HG03565 (cell line): ENCODE data around the gene TMEM271.

Experiments
- ATAC-seq: cut with Tn5 transposase; IDR thresholded peaks from one replicate; pipeline ENCODE4 v1.9.1; 2021; ENCODE audit warnings: mild to moderate bottlenecking, moderate library complexity; ENCODE audit not compliant: unreplicated experiment

TMEM271 gene, protein sequence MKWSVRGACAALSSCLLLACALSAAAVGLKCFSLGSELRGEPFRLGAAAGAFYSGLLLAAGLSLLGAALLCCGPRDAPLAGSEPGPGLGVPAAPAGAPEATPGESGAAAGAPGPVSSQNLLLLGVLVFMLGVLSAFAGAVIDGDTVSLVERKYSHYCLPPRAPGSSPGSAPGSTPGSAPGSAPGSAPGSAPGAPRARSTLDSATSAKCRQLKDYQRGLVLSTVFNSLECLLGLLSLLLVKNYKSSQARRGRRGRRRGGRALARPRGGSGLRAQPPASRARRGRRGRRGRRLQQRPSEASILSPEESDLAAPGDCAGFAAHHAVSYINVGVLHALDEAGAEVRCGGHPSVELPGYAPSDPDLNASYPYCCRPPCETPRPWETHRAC

GRCh38 chr4:576245-576821, at the start of gene TMEM271:
Gene TMEM271 (minus strand): TSS chr4:576295. CDS start chr4:576062, 233 bp downstream.
- ATAC-seq, result no peak

DNA sequence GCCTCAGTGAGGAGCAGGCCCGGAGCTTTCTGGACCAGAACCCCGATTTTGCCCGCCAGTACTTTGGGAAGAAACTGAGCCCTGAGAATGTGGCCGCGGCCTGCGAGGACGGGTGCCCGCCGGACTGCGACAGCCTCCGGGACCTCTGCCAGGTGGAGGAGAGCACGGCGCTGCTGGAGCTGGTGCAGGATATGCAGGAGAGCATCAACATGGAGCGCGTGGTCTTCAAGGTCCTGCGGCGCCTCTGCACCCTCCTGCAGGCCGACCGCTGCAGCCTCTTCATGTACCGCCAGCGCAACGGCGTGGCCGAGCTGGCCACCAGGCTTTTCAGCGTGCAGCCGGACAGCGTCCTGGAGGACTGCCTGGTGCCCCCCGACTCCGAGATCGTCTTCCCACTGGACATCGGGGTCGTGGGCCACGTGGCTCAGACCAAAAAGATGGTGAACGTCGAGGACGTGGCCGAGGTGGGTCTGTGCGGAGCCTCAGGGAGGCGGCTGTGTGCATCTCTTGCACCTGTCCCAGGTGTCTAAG, 49.6 kb upstream of the TMEM271 start:
- no peak for ATAC-seq

GRCh38 chr4:624705-625590, 48.9 kb upstream of the TMEM271 start, which contains the start of gene PDE6B:
Gene PDE6B (plus strand): TSS chr4:625573. CDS start chr4:625627, 54 bp downstream.
- no peak for ATAC-seq

DNA sequence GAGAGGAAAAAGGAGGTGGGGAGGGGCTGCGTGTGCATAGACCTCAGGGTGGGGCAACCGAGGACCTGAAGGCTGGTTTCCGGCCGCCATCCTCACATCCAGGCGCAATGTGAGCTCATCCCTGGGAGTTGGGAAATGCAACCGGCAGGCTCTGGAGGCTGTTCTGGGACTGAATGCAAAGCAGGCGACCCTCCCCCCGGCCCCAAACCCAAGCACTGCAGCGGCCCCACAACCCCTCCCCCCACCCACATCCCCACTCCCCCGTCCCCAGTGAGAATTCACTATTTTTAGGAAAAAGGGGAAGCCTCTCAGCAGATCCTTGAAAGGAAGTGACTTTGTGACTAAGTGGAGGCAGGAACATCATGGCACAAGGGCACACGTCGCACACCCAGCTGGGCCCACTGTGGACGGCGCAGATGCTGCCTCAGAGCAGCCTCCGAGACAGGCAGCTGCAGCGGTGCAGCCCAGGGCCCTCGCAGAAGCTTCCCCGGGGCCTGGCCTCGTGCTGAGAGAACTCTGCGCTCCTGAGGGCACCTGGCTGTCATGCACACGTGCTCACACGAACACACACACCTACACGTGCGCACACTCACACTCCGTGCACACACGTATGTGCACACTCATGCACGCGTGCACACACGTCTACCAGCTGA, 47.9 kb upstream of the TMEM271 start:
- ATAC-seq, result no peak

GRCh38 chr4:622996-623913, 47.2 kb upstream of the TMEM271 start:
- ATAC-seq, result no peak

GRCh38 chr4:622071-622995, 46.2 kb upstream of the TMEM271 start:
- ATAC-seq, result no peak

GRCh38 chr4:621296-622070, 45.4 kb upstream of the TMEM271 start:
- no peak for ATAC-seq

- no peak for ATAC-seq
Observed at GRCh38 chr4:620851-621261, 44.8 kb upstream of the TMEM271 start.

GRCh38 chr4:620201-620600, 44.1 kb upstream of the TMEM271 start:
- ATAC-seq, result no peak

DNA sequence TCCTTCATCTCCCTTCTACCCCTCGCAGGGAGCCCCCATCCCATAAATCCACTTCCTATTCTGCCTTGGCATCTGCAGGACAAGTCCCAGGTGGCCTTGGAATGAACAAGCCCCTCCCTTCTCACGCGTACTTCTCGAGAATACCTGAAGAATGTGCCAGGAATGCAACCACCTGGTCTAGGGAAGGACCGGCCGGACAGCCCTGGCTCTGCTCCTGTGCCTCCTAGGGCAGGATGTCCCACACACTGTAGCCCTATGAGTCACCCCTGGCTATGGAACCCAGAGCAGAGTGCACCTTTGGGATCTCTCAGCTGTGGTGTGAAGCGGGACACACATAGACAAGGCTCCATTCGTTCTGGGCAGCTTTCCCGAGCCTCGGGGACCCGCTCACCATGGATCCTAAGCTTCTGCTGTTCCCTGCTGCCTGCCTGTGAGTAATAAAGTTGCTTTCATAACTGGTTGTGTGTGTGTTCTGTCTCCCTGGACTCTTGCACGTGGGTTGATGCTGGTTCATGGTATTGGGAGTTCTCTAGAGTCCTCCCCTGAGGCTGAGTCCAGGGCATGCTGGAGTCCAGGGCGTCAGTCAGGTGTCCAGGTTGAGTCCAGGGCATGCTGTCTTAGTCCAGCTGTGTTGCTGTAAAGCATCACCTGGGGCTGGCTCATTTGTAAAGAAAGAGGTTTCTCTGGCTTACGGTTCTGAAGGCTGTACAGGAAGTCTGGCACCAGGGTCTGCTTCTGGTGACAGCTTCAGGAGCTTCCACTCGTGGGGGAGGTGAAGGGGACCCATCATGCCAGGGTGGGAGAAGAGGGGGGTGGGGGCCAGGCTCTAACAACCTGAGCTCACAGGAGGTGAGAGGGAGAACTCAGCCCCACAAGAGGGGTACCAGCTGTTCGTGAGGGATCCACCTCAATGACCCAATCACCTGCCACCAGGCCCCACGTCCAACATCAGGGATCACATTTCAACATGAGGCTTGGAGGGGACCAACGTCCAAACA, 41.8 kb upstream of the TMEM271 start:
- ATAC-seq, result no peak

GRCh38 chr4:616911-617643, 41.0 kb upstream of the TMEM271 start:
- ATAC-seq, result no peak

DNA sequence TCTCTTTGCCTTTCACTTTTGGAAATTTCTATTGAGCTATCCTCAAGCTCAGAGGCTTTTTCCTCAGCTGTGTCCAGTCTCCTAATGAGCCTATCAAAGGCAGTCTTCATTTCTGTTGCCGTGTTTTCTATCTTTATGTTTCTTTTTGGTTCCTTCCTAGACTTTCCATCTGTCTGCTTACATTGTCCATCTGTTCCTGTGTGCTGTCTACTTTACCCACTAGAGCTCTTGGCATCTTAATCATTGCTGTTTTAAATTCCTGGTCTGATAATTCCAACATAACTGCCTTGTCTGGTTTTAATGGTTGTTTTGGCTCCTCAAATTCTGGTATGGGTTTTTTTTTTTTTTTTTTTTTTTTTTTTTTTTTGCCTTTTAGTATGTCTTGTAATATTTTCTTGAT, 40.0 kb upstream of the TMEM271 start:
- no peak for ATAC-seq

DNA sequence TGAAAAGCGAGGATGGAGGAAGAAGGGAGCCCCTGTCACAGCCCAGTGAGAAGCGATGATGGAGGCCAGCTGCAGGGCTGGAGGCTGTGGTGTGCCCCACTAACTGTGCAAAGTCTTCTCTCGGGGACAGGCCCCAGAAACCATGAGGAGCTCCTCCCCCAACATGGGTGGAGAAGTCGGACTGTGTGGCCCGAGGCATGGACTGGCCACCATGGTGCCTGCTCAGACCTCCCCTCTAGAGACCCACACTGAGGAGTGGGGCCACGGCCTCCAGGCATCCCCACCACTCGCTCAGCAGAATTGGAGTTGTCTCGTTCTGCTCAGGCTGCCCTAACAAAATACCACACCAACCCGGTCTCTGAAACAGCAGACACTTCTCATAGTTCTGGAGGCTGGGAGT, 37.0 kb upstream of the TMEM271 start:
- no peak for ATAC-seq

GRCh38 chr4:612749-613125, 36.6 kb upstream of the TMEM271 start:
- ATAC-seq, result no peak

- ATAC-seq, result no peak
Observed at GRCh38 chr4:612052-612748, 36.1 kb upstream of the TMEM271 start.
